H1 (cell line): ENCODE results near the gene ARHGAP24. TPM values are rescaled to one million over a fixed set of nuclear protein-coding genes. Genes with fewer than 3 reads are reported as not detected.

Experiments
- CTCF ChIA-PET: fragments of 300-600 bp; sonication (Branson Sonifier 250); formaldehyde crosslinking; loops from one replicate; lab custom pipeline; 2021; ENCODE audit not compliant: partially characterized antibody; lab: Charles Lee
- POLR2A ChIA-PET: fragments of 300-600 bp; sonication (Branson Sonifier 250); formaldehyde crosslinking; loops from one replicate; lab custom pipeline; 2021; ENCODE audit warnings: inconsistent platforms; ENCODE audit not compliant: partially characterized antibody; lab: Charles Lee
- DNase-seq, 2 experiments: peaks; one replicate each; pipeline versions ENCODE4 v3.0.0 to v3.0.0-alpha.2; 2010 to 2022; ENCODE audit warnings: low spot score in 2 of 2, low read depth in 1 of 2, mixed read lengths in 1 of 2
- FAIRE-seq: peaks from 2 replicates; lab custom pipeline; 2011; peaks lifted over from hg19 to GRCh38; lab: Jason Lieb, UNC
- H2AFZ ChIP-seq: 2 replicates; pipeline ENCODE4 v1.8.1; 2012; ENCODE audit warnings: low read length, inconsistent platforms
- H2AK5ac ChIP-seq: 2 replicates; pipeline ENCODE4 v1.6.1; 2013; ENCODE audit warnings: low read depth, low read length
- H2BK120ac ChIP-seq: replicated peaks from 2 replicates; pipeline ENCODE3; 2013; ENCODE audit warnings: low read depth, low read length, inconsistent platforms
- H2BK12ac ChIP-seq: 2 replicates; pipeline ENCODE4 v1.6.1; 2013; ENCODE audit warnings: low read depth, low read length
- H2BK15ac ChIP-seq: 2 replicates; pipeline ENCODE4 v1.6.1; 2013; ENCODE audit warnings: low read length
- H2BK20ac ChIP-seq: 2 replicates; pipeline ENCODE4 v1.6.1; 2013; ENCODE audit warnings: low read length
- H2BK5ac ChIP-seq: 2 replicates; pipeline ENCODE4 v1.6.1; 2013; ENCODE audit warnings: low read depth, low read length
- H3K14ac ChIP-seq: 2 replicates; pipeline ENCODE4 v1.6.1; 2013; ENCODE audit warnings: inconsistent platforms; ENCODE audit not compliant: insufficient read length
- H3K18ac ChIP-seq: 2 replicates; pipeline ENCODE4 v1.6.1; 2013; ENCODE audit warnings: low read length; ENCODE audit errors: extremely low read depth
- H3K23ac ChIP-seq: 2 replicates; pipeline ENCODE4 v1.6.1; 2013; ENCODE audit warnings: inconsistent platforms; ENCODE audit not compliant: insufficient read length
- H3K23me2 ChIP-seq: 2 replicates; pipeline ENCODE4 v1.6.1; 2013; ENCODE audit warnings: low read depth, low read length
- H3K27ac ChIP-seq: 2 replicates; pipeline ENCODE4 v1.6.1; 2011; ENCODE audit warnings: low read depth, low read length, inconsistent platforms
- H3K27me3 ChIP-seq, 4 experiments: replicated peaks in 1 of 4; 1 replicate in 1 of 4; 2 replicates in 3 of 4; pipeline versions ENCODE4 v1.6.1 to v1.8.1; 2011 to 2013; ENCODE audit warnings: low read length in 3 of 4, mild to moderate bottlenecking in 3 of 4, inconsistent platforms in 2 of 4, mixed read lengths in 2 of 4, moderate library complexity in 1 of 4; ENCODE audit not compliant: control insufficient read depth in 3 of 4, insufficient read depth in 3 of 4; ENCODE audit errors: extremely low read depth in 1 of 4
- H3K36me3 ChIP-seq, 4 experiments: 2 replicates each; pipeline versions ENCODE4 v1.6.1 to v1.8.1; 2011 to 2013; ENCODE audit warnings: mild to moderate bottlenecking in 4 of 4, low read length in 3 of 4, moderate library complexity in 2 of 4, control low read depth in 1 of 4, inconsistent platforms in 1 of 4; ENCODE audit not compliant: insufficient read depth in 4 of 4, control insufficient read depth in 2 of 4
- H3K4ac ChIP-seq: replicated peaks from 2 replicates; pipeline ENCODE3; 2013; ENCODE audit warnings: low read length, low read depth, mixed read lengths, inconsistent platforms; ENCODE audit not compliant: insufficient read length
- H3K4me1 ChIP-seq, 4 experiments: replicated peaks in 1 of 4; 1 replicate in 1 of 4; 2 replicates in 3 of 4; pipeline versions ENCODE4 v1.6.1 to v1.8.1; 2011 to 2013; ENCODE audit warnings: low read length in 3 of 4, inconsistent platforms in 2 of 4, mixed read lengths in 1 of 4; ENCODE audit not compliant: insufficient read depth in 4 of 4, control insufficient read depth in 3 of 4
- H3K4me2 ChIP-seq, 2 experiments: 2 replicates each; pipeline versions ENCODE4 v1.6.1 to v1.8.1; 2011 to 2013; ENCODE audit warnings: low read depth in 2 of 2, low read length in 2 of 2, control low read depth in 1 of 2, inconsistent platforms in 1 of 2, mild to moderate bottlenecking in 1 of 2; ENCODE audit not compliant: insufficient read depth in 1 of 2
- H3K4me3 ChIP-seq, 4 experiments: fragments of 200-600, 300-600 bp in 1 of 4; sonication (generic), shearing (Covaris generic), sonication (Bioruptor Twin) in 1 of 4; 2 replicates each; pipeline versions ENCODE4 v1.5.1 to v1.8.1; 2011 to 2016; ENCODE audit warnings: low read length in 4 of 4, low read depth in 3 of 4, control low read depth in 2 of 4, inconsistent platforms in 2 of 4, mild to moderate bottlenecking in 2 of 4, mixed read lengths in 1 of 4, moderate library complexity in 1 of 4; ENCODE audit not compliant: insufficient read depth in 2 of 4; ENCODE audit errors: extremely low read depth in 1 of 4
- H3K56ac ChIP-seq: replicated peaks from 2 replicates; pipeline ENCODE3; 2013; ENCODE audit warnings: low read depth, mild to moderate bottlenecking, mixed read lengths, low read length, inconsistent platforms; ENCODE audit not compliant: insufficient read length
- H3K79me1 ChIP-seq: 2 replicates; pipeline ENCODE4 v1.6.1; 2013; ENCODE audit warnings: low read depth, low read length, control low read depth
- H3K79me2 ChIP-seq, 2 experiments: 2 replicates each; pipeline versions ENCODE4 v1.6.1 to v1.8.1; 2012 to 2013; ENCODE audit warnings: low read length in 2 of 2, mild to moderate bottlenecking in 2 of 2, inconsistent platforms in 1 of 2; ENCODE audit not compliant: insufficient read depth in 2 of 2, control insufficient read depth in 1 of 2
- H3K9ac ChIP-seq, 4 experiments: replicated peaks in 1 of 4; 1 replicate in 1 of 4; 2 replicates in 3 of 4; pipeline versions ENCODE4 v1.6.1 to v1.8.1; 2011 to 2013; ENCODE audit warnings: low read depth in 3 of 4, low read length in 3 of 4, control low read depth in 2 of 4, mild to moderate bottlenecking in 2 of 4, moderate library complexity in 2 of 4, inconsistent platforms in 1 of 4; ENCODE audit errors: extremely low read depth in 1 of 4
- H3K9me3 ChIP-seq, 2 experiments: 2 replicates each; pipeline versions ENCODE4 v1.6.1 to v1.8.1; 2012 to 2013; ENCODE audit warnings: mild to moderate bottlenecking in 2 of 2, moderate library complexity in 2 of 2, control low read depth in 1 of 2, inconsistent platforms in 1 of 2, low read depth in 1 of 2, low read length in 1 of 2, mixed read lengths in 1 of 2; ENCODE audit not compliant: insufficient read depth in 2 of 2
- H4K20me1 ChIP-seq, 2 experiments: replicated peaks in 1 of 2; 2 replicates each; pipeline versions ENCODE3 to v1.8.1; 2011 to 2013; ENCODE audit warnings: inconsistent platforms in 2 of 2, low read length in 2 of 2, mild to moderate bottlenecking in 1 of 2; ENCODE audit not compliant: insufficient read depth in 2 of 2, control insufficient read depth in 1 of 2
- H4K5ac ChIP-seq: 2 replicates; pipeline ENCODE4 v1.6.1; 2013; ENCODE audit warnings: low read length, low read depth, mixed read lengths, inconsistent platforms; ENCODE audit not compliant: insufficient read length
- H4K8ac ChIP-seq: 2 replicates; pipeline ENCODE4 v1.8.0; 2013; ENCODE audit warnings: mild to moderate bottlenecking, moderate library complexity, low read length, inconsistent platforms; ENCODE audit not compliant: insufficient read depth; ENCODE audit errors: extremely low read depth
- H4K91ac ChIP-seq: replicated peaks from 2 replicates; pipeline ENCODE3; 2013; ENCODE audit warnings: low read length, mixed read lengths, inconsistent platforms; ENCODE audit not compliant: insufficient read length
- ASH2L ChIP-seq: fragments of 200-600, 300-600 bp; sonication (generic); IDR thresholded peaks from one replicate; pipeline ENCODE4 v1.7.1; 2017; ENCODE audit warnings: low read length
- BACH1 ChIP-seq: IDR thresholded peaks from 2 replicates; pipeline ENCODE4 v1.6.1; 2012; ENCODE audit warnings: low read length, improper control_type of control experiment
- CEBPB ChIP-seq: IDR thresholded peaks from 2 replicates; pipeline ENCODE4 v1.6.1; 2012; ENCODE audit warnings: low read depth, low read length
- EGR1 ChIP-seq: IDR thresholded peaks from 2 replicates; pipeline ENCODE4 v1.6.1; 2011; ENCODE audit warnings: low read depth, low read length, borderline replicate concordance
- HDAC2 ChIP-seq, 2 experiments: fragments of 300-600 bp in 1 of 2; sonication (generic) in 1 of 2; IDR thresholded peaks; 2 replicates each; pipeline ENCODE4 v1.6.1; 2011 to 2012; ENCODE audit warnings: low read depth in 2 of 2, low read length in 2 of 2, mild to moderate bottlenecking in 2 of 2, moderate library complexity in 2 of 2, borderline replicate concordance in 1 of 2, inconsistent platforms in 1 of 2
- NRF1 ChIP-seq: IDR thresholded peaks from 2 replicates; pipeline ENCODE4 v1.6.1; 2011; ENCODE audit warnings: mild to moderate bottlenecking, low read depth, low read length, improper control_type of control experiment
- POU5F1 ChIP-seq: IDR thresholded peaks from 2 replicates; pipeline ENCODE4 v1.6.1; 2011; ENCODE audit warnings: low read depth, mild to moderate bottlenecking, low read length, moderate library complexity
- SP1 ChIP-seq: IDR thresholded peaks from 2 replicates; pipeline ENCODE4 v1.6.1; 2011; ENCODE audit warnings: low read depth, low read length
- SUZ12 ChIP-seq: fragments of 200-600 bp; sonication (generic); IDR thresholded peaks from 2 replicates; pipeline ENCODE4 v1.6.1; 2012; ENCODE audit warnings: mild to moderate bottlenecking, inconsistent platforms, low read length, moderate library complexity, mixed read lengths
- TEAD4 ChIP-seq: IDR thresholded peaks from 2 replicates; pipeline ENCODE4 v1.6.1; 2012; ENCODE audit warnings: low read depth, low read length, inconsistent platforms, mixed read lengths
- WGBS, 2 experiments: shearing (Covaris generic) in 1 of 2; methylation state at CpG; one replicate each; pipeline versions ENCODE4 v1.1.6 to v1.1.7; 2013 to 2015; ENCODE audit warnings: low lambda C conversion rate in 2 of 2, mixed read lengths in 2 of 2, inconsistent platforms in 1 of 2, low coverage in 1 of 2, missing lambda C conversion rate in 1 of 2; ENCODE audit not compliant: insufficient replicate concordance in 2 of 2, insufficient coverage in 1 of 2, insufficient read length in 1 of 2; ENCODE audit errors: extremely low coverage in 1 of 2, missing lambda C conversion rate in 1 of 2; 5-methylcytosine and 5-hydroxymethylcytosine counted together
- polyA plus RNA-seq, 7 experiments: library from polyadenylated mRNA; depleted of rRNA in 3 of 7; stranded (reverse) in 5 of 7; unstranded in 2 of 7; fragments of >200 nt in 5 of 7; fragments of 200-250 nt in 2 of 7; gene quantifications; 1 replicate in 5 of 7; 2 replicates in 1 of 7; 4 replicates in 1 of 7; pipeline versions ENCODE4 v1.2.1 to v1.2.3, GENCODE V29; 2011 to 2013; ENCODE audit warnings: missing spikeins in 2 of 7, mixed read lengths in 2 of 7
- total RNA-seq: library from RNA; stranded (reverse); fragmentation: NEBNext Ultra II Directional; extraction: Animal tissue kit (Norgen Biotek cat#: 25700); gene quantifications from 2 replicates; pipeline ENCODE4 v1.2.1, GENCODE V29; 2021
- TF ChIP-seq, protein P1 (sequence below), 3 experiments: IDR thresholded peaks; 1 replicate in 2 of 3; 2 replicates in 1 of 3; pipeline versions ENCODE4 v1.5.1 to v1.6.1; 2011; ENCODE audit warnings: low read length in 3 of 3, mild to moderate bottlenecking in 3 of 3, inconsistent platforms in 2 of 3, low read depth in 1 of 3, moderate library complexity in 1 of 3; ENCODE audit not compliant: insufficient read depth in 1 of 3; ENCODE audit errors: control extremely low read depth in 1 of 3
- TF ChIP-seq, protein P2 (sequence below): IDR thresholded peaks from 2 replicates; pipeline ENCODE4 v1.6.1; 2012; ENCODE audit warnings: inconsistent platforms

Gene ARHGAP24
- total and polyA plus RNA-seq, 2 of the 8 experiments (the other 6 are each of a cell fraction or from before 2014, with no cell fraction given) = 0.08 to 0.50 TPM

- CTCF ChIA-PET = no interaction called here
- Histone ChIP-seq H2AFZ (no peak overlapping the region), H2BK20ac (no peak overlapping the region), H3K27me3 (no peaks in the 10 kb centered on the region; a peak in 2 of 7 replicates), H3K56ac (no peak overlapping the region), H2BK120ac (no peak overlapping the region), H3K9ac (no peak overlapping the region), H3K23me2 (peaks cover 2% of the 10 kb centered on the region; the same call in 1 of the 2 replicates), H2AK5ac (no peak overlapping the region), H3K79me1 (no peaks in the 10 kb centered on the region), H3K4me1 (peaks cover 0 to 3% (median 2%) of the 10 kb centered on the region in 4 experiments; a peak in 2 of 7 replicates), H2BK12ac (no peak overlapping the region), H2BK5ac (no peak overlapping the region), H3K4me2 (no peak overlapping the region), H3K9me3 (no peaks in the 10 kb centered on the region), H3K18ac (no peak overlapping the region), H3K14ac (no peak overlapping the region), H3K4ac (no peak overlapping the region), H4K20me1 (no peaks in the 10 kb centered on the region), H3K36me3 (no peaks in the 10 kb centered on the region), H4K5ac (no peak overlapping the region), H3K79me2 (no peaks in the 10 kb centered on the region), H3K4me3 (no peak overlapping the region), H4K91ac (no peak overlapping the region), H2BK15ac (no peak overlapping the region), H3K23ac (no peak overlapping the region), H3K27ac (no peak overlapping the region), H4K8ac (no peak overlapping the region)
- POLR2A ChIA-PET = no interaction called here
- 96% methylated on average over 2 of the region's 2 CpGs; no CpG with 5 or more reads in 1 of the 2 experiments for WGBS, 2 experiments
- FAIRE-seq (no peak), DNase-seq (no peak)
- TF ChIP-seq BACH1 (no peak), NRF1 (no peak), EGR1 (no peak), SUZ12 (no peak), SP1 (no peak), ASH2L (no peak), POU5F1 (no peak), CEBPB (no peak), TEAD4 (no peak), HDAC2 (IDR thresholded peaks at IDR 0.05; ENCODE audit: borderline replicate concordance in 1 of 2, low read depth in 2 of 2, low read length in 2 of 2) (no peak)
- TF ChIP-seq, protein P1, sequence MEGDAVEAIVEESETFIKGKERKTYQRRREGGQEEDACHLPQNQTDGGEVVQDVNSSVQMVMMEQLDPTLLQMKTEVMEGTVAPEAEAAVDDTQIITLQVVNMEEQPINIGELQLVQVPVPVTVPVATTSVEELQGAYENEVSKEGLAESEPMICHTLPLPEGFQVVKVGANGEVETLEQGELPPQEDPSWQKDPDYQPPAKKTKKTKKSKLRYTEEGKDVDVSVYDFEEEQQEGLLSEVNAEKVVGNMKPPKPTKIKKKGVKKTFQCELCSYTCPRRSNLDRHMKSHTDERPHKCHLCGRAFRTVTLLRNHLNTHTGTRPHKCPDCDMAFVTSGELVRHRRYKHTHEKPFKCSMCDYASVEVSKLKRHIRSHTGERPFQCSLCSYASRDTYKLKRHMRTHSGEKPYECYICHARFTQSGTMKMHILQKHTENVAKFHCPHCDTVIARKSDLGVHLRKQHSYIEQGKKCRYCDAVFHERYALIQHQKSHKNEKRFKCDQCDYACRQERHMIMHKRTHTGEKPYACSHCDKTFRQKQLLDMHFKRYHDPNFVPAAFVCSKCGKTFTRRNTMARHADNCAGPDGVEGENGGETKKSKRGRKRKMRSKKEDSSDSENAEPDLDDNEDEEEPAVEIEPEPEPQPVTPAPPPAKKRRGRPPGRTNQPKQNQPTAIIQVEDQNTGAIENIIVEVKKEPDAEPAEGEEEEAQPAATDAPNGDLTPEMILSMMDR (IDR thresholded peaks at IDR 0.05; ENCODE audit: control extremely low read depth in 1 of 3, insufficient read depth in 1 of 3, low read depth in 1 of 3, low read length in 3 of 3) = no peak
- TF ChIP-seq, protein P2, sequence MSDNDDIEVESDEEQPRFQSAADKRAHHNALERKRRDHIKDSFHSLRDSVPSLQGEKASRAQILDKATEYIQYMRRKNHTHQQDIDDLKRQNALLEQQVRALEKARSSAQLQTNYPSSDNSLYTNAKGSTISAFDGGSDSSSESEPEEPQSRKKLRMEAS = no peak
Observed at GRCh38 chr4:85478576-85478975, 3.6 kb downstream of the ARHGAP24 start.
